ENCODE measurements around the gene PHTF1.
A peak's percentile ranks its signal among the peaks of the same experiment; 100 is the strongest.

Gene PHTF1

GRCh38 chr1:113759333-113760101, at the start of gene PHTF1:
Gene PHTF1 (minus strand): TSS chr1:113759486. CDS start chr1:113758703, 783 bp downstream.
- peak; percentile 59 for DNase-seq

DNA sequence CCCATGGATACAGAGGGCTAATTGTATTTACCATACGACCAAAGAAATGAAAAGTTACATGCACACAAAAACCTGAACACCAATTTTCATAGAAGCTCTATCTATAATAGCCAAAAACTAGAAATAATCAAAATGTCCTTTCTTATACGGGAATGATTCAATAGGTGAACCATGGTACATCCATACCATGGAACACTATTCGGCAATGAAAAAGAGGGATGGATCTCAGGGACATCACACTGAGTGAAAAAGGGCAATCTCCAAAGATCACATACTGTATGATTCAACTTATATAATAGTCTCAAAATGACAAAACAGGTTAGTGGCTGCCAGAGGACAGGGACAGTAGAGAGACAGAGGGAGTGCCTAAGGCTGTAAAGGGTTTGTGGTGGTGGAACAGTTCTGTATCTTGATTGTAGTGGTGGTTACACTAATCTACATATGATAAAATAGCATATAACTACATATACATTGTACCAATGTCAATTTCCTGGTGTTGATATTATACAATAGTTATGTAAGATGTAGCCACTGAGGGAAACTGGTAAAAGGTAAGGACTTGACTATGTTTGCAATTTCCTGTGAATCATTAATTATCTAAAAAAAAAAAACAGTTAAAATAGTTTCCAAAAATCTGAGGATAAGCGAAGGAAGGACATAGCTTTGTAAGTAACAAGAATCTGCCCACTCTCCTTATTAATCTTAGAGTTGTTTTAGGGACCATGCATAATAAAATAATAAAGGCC, 49.3 kb upstream of the PHTF1 start:
- DNase-seq = no peak

GRCh38 chr1:113805639-113806038, 46.4 kb upstream of the PHTF1 start:
- DNase-seq = no peak

DNA sequence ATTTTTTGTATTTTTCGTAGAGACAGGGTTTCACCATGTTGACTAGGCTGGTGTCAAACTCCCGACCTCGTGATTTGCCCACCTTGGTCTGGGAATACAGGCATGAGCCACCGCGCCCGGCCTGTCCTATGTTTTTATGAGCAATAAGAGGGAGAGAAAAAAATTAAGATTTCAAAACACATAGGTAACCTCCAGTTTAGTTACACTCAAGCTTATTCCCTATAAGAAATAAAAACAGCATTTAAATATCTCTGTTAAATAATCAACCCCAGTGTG, 45.9 kb upstream of the PHTF1 start:
- no peak for DNase-seq

- no peak for DNase-seq
These were observed 45.4 kb upstream of the PHTF1 start for GRCh38 chr1:113804421-113805255.

- DNase-seq = no peak
These were observed 43.2 kb upstream of the PHTF1 start for GRCh38 chr1:113802367-113803007.

DNA sequence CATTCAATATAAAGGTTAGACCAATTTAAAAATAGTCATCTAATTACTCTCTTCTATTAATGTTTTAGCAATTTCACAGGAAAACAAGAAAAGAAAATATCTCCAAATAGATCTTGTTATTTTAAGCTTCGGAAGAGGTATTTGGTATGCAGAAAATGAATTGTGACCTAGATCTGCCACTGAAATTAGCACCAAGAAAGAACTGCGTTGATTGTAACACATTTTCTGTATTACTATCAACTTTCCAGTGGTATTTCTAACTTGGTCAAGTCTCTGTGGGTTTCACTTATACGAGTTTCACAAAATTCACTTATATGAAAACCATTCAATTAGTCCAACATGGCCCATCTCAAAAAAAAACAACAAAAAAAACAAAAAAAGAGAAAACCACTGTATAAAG, 41.2 kb upstream of the PHTF1 start:
- DNase-seq = no peak

DNA sequence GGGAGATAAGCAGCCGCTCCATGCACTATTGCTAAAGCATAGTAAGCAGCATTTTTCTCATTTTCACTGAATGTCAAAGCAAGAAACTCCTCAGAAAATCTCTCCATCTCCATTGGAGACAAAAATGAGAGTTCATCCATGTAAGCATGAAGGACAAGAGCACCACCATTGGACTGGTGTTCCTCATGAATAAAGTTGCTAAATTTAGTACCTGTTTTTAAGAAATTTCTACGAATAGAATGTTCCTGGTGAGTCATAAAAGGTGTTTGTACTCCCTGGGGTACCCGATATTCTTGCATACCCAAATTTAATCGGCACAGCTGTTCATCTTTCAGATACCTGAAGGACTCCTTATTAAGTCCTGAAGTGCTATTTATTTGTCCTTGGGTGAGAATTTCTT, 38.2 kb upstream of the PHTF1 start:
- DNase-seq = no peak

DNA sequence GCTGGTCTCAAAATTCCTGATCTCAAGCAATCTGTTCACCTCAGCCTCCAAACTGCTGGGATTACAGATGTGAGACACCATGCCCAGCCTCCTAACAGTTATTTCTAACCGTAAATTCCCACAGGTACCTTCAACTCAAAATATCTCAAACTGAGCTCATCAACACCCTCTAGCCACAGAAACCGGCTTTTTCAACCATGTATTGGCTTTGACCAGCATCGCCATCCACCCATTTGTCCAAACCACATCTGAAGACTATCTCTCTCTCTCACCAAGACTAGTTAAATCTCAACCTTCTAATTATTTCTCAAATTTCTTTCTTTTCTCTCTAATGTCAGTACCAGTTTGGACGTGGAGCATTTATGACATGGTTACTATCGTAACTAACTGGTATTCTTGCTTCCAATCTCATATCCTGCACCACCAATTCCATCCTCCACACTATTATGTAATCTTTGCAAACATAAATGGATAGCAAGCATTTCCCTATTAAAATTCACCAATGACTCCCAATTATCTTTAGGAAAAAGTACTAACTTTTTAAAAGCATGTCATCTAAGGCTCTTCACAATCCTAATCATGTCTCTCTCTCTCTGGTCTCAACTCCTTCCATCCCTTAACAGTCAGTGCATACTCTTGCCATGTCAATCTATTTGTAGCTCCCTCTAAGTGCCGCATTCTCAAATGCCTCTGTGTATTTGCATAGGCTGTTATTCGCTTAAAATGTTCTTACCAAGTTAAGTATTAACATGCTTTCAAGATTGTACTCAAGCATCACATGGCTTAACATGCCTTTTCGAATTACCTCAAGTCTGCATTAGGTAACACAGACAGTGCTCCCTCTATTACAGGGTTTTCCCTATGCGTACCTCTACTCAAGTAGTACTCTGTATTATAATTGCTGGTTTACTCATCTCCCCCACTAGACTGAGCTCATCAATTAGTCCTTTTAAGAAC, 34.9 kb upstream of the PHTF1 start:
- no peak for DNase-seq

- DNase-seq = no peak
These were observed 33.7 kb upstream of the PHTF1 start for GRCh38 chr1:113792986-113793385.

DNA sequence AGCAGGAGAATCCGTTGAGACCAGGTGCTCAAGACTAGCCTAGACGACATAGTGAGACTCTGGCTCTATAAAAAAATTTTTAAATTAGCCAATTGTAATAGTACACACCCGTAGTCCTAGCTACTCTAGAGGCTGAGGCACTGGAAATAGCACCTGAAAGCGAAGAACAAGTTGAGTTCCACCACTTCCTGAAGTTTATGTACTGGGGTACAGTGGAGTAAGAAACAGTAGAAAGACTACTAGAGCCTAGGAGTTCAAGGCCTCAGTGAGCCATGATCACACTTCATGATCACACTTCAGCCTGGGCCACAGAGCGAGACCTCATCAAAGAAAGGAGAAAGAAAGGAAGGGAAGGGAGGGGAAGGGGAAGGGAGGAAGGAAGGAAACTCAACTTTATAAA, 33.2 kb upstream of the PHTF1 start:
- no peak for DNase-seq

DNA sequence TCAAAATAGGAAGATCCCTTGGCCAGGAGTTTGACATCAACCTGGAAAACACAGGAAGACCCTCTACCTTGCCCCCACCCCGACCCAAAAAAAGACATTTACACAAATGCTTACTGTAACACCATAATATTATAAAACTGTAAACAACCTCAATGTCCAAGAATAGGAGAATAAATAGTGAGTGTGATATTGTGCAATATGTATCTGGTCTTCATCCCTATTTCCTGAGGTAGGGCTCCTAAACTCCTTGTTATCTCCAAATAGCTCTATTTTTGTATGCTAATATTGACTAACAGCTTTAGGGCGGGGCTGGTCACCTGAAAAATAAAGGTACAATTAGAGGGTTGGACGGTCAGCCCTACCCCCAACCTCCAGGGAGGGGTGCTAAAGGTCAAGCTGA, 29.5 kb upstream of the PHTF1 start:
- DNase-seq = no peak

- DNase-seq = no peak
These were observed 28.4 kb upstream of the PHTF1 start for GRCh38 chr1:113787663-113788062.

- DNase-seq = no peak
These were observed 26.8 kb upstream of the PHTF1 start for GRCh38 chr1:113786069-113786468.

DNA sequence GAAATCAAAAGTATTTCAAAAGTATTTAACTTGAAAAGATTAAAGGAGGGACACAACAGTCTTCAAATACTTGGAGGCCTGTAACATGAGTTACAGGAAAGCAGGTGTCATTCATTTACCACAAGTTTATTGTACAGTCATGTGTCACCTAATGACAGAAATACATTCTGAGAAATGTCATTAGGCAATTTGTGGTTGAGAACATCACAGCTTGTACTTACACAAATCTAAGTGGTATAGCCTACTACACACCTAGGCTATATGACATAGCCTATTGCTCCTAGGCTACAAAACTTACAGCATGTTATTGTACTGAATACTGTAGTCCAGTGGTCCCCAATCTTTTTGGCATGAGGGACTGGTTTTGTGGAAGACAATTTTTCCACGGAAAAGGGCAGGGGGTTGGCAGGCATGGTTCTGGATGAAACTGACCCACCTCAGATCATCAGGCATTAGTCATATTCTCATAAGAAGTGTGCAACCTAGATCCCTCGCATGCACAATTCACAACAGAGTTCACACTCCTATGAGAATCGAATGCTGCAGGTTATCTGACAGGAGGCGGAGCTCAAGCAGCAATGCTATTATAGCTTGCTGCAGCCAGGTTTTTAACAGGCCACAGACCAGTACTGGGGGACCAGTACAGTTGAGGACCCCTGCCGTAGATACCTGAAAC, 25.0 kb upstream of the PHTF1 start:
- DNase-seq = peak; percentile 28

DNA sequence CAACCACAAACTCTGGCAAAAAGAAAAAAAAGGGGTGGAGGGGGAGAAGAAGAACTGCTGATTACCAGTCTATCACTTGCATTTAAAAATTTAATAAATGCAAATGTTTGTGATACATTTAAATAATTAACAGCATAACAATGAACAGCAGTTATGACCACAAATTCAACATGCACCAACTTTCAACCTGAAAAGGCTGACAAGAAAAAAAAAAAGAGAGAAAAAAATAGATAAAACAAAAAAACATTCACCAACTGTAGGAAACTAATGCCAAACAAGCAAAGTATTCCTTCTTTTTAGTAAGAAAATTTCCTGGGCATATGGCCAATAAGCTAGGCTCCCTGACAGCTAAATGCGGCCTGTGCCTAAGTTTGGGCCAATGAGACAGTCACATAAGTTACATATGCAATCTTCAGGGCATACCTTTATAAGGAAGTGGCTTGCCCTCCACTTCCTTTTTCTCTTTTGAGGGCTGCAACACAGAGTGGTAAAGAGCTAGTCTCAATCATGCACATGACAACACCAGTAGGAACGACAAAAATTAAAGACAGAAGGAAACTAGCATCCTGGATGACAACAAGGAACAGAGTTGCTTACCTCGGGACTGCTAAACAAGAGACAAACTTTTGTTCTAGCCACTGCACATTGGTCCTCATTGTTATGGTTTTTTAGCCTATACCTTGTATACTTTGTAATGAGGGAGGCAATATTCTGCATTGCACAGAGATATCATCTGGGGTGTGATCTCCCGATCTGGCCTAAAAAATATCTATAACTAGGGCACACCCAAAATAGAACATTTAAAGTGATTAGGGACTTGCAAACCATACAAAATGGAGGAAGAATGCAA, 24.2 kb upstream of the PHTF1 start:
- peak; percentile 22 for DNase-seq

GRCh38 chr1:113782406-113782805, 23.1 kb upstream of the PHTF1 start:
- no peak for DNase-seq

GRCh38 chr1:113780374-113781146, 21.3 kb upstream of the PHTF1 start:
- no peak for DNase-seq

DNA sequence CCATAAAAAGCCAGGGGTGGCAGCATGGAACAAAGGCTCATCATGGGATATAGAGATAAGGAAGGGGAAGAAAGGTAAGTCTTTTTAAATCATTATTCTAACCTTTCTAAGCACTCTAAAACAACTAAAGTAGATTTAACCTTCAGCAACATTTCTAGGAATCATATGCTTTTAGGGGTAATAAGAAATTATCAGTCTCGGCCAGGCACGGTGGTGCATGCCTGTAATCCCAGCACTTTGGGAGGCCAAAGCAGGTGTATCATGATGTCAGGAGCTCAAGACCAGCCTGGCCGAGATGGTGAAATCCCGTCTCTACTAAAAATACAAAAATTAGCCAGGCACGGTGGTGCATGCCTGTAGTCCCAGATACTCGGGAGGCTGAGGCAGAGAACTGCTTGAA, 20.3 kb upstream of the PHTF1 start:
- no peak for DNase-seq

DNA sequence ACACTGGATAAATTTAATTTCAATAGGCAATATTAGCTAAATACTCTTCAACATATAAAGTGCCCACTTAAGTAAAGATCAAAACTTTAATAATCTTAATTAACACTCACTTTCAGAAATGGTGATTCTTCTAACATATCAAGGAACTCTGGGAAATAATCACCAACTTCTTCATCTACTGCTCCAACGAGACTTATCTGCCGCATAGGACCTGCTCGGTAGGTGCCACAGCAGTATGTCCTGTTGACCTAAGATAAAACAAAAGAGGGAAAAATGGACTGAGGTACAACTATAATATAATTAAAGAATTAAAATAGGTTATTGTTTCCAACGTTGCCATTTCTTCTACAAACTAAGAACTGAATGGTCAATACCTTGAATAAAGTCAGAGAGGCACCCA, 18.3 kb upstream of the PHTF1 start:
- no peak for DNase-seq
